Neural progenitor cell (in vitro differentiated cells): ENCODE results near the gene YARS1.

Experiments used
- CTCF ChIP-seq: fragments of 200-600 bp; sonication (generic); IDR thresholded peaks from 2 replicates; pipeline ENCODE4 v1.5.1; 2017; ENCODE audit warnings: antibody characterized with exemption, mild to moderate bottlenecking
- EZH2 ChIP-seq: fragments of 200-600 bp; sonication (generic); IDR thresholded peaks from 2 replicates; pipeline ENCODE4 v1.6.1; 2017; ENCODE audit warnings: antibody characterized with exemption, mild to moderate bottlenecking, moderate library complexity

GRCh38 chr1:32780628-32781234 is 36.4 kb downstream of the YARS1 start:
- no peak for TF ChIP-seq CTCF
- TF ChIP-seq EZH2 = no peak
